ENCODE data around the gene EML6.
"Not testable (repeated sequence)": the region's sequence is repeated elsewhere in the genome, so short reads cannot be mapped to it uniquely, and the experiment has no call there.

The EML6 gene

DNA sequence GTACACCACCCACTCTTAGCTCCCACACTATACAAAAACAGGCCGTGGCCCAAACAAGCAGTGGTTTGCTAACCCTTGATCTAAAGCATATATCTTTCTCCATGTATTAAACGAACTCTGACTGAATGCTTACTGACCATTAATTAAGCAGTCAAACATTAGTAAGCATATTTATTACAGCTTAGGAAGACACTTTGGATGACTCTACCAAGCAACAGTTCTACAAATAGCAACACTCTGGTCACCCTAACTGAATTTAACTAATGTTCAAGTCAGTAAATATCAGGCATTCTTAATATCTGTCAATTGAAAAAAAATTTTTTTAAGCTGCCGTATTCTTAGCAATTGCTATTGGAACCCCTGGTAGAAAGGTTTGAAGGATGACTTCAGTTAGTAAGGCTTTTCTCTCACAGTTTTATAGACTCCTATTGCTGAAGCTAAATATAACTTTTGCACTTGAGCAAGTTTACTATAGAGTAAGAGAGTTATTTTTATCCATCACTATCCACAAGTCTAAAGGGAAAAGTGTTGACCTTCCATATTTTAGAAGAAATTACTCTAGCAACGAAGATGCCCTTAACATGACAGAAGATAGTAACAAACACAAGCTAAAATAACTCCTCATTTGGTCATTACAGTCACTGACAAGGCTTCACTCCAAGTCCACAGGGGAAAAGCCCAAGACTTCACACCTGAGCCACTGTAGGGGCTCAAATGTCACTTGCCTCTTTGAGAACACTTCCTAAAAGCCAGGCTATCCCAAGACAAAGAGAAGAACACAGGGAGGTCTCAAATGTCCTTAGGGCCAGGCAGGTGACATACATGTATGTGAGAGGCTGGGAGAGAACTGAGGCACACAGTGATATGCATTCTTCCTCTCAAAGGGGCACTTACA is 252.4 kb downstream of the EML6 start:
- no peak for DNase-seq

DNA sequence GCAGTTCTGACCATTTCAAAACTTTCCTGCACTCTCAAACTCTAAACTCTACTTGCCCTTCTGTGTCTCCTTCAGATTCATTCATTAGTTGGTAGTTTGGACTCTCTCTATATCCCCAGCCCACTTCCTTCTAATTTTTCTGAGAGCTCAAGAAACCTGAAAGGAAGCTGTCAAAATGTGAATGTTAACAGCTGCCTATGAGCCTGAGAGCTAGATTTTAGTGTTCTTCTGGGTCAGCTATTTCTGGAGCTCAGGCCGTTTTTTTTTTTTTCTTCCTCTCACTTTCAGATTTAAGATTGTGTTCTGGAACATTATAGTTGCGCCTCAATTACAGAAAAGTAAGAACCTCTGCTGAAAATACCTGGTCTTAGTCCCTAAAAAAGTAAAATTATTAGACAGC is 253.7 kb downstream of the EML6 start:
- DNase-seq = peak in 1 of 2 experiments; percentile 3

DNA sequence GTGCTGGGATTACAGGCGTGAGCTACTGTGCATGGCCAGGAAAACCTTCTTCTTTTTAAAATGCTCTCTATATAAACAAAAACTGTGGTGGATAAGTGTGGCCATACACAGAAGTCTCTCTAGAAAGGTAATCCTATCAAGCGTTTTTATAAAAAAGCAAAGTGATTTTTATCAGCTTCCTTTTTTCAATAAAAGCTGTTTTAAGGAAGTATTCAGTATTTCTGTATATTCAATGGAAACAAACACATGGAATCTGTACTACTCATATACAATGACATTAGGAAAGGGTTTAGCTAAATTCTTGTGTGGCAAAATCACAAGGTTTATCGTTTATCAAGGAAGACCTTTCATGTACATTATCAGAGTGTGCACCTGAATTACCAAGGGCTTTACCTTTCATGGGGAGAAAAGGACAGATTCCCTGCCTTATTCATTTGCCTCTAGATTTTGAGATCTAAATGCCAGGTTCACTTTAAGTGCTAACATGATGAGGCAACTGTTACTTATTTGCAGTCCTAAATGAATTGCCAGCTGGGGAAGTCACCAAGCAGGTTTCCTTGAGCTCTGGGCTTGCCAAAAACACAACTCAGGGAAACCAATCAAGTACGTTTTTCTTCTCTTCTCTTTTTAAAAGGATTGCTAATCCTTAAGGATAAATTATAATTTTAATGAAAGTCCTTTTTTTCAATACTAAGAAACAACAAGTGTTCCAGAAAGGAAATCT is 256.0 kb downstream of the EML6 start:
- DNase-seq = no peak

DNA sequence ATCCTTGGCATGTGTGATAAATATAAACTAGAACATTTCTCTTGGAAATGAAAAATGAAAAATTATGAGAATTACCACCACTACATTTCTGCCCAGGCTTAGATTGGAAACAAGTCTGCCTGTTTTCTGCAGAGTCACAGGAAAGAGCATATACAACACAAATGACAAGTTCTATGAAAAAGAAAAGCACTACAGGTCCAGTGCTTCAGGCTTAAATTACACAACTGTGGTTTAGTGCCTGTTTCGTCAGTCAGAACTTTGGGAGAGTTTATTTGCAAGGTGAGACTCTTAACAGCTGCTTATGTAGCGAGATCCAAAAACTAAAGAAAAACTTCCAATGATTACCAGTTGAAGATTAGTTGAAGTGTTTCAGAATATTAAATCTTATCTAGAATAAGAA is 257.9 kb downstream of the EML6 start:
- no peak for DNase-seq

DNA sequence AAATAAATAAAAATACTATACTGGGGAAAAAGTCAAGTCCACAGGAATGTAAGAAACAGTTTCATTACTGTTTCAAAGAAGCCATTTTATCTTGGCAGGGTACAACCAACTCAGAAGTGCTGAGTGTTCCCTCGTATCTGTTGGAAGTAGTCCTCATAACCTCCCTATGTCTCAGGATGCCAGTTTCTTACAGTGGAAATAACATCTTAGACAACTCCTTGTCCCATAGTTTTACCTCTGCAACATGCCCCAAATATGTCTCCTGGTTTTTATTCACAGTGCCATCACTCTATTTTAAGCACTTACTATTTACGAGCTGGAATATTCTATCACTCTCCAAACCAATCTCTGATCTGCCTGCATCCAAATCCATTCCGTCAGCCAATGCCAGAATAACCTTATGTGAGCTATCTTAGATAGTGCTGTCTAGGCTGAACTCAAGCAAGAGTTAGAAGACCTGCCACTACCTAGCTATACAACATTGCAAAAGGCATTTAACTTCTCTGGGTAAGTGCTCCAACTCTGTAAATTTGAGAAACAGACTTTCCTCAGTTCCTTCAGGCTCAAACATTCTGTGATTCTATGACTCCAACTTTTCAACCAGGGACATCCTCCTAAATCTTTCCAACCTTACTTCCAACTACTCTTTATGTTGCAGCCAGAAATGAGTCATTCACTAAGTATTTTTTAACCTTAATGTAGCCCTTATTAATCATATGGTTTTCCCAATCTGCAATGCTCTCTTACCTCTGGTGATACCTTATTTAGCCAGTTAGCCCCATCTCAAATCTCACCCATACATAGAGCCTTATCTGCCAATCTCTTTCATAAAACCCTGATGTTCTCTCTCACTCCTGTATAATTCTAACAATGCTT is 260.1 kb downstream of the EML6 start:
- no peak for DNase-seq

DNA sequence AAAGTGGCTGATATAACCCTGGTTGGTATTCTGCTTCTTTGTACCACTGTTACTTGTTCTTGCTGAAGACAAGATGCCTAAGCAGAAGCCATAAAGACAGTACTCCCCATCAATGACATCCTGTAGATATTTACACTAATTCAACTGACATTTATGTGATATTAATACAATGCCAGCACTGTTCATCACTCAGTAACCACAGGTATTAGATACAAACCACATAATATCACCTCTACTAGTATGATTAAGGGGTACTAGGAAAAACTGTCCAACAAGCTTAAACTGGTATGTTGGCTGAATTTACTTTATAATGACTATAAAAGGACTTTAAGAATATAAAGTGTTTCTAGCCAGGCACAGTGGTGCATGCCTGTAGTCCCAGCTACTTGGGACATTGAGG is 261.0 kb downstream of the EML6 start:
- DNase-seq = no peak

DNA sequence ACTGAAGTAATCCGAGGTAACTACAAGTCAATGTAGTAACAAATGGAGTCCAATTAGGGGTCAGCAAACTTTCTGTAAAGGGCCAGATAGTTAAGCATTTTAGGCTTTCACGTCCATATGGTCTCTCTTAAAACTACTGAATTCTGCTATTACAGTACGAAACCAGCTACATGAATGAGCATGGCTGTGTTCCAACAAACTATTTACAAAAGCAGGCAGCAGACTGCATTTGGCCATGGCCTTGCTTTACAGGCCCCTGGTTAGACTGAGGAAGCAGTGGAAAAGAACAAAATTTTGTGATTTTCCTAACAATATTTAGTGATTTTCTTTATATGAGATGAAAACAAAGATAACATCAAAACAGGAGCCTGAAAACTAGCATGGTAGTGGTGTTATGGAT is 262.8 kb downstream of the EML6 start:
- no peak for DNase-seq

DNA sequence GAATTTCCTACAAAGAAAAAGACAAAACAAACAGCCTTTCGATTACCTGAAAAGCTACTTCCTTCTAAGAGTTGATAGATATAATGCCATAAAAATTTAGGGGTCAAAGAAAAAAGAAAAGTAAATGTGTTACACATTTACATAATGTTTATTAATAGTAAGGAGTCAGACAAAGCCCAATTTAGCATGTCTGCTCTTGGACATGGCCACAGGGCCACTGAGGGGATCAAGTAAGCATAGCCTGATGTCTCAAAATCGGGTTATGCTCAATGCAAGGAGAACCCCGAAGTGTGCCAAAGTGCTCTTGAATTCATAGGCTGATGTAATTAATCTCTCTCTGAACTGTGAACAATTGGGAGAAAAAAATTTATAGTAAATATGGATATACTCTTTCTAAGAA is 265.1 kb downstream of the EML6 start:
- no peak for DNase-seq

DNA sequence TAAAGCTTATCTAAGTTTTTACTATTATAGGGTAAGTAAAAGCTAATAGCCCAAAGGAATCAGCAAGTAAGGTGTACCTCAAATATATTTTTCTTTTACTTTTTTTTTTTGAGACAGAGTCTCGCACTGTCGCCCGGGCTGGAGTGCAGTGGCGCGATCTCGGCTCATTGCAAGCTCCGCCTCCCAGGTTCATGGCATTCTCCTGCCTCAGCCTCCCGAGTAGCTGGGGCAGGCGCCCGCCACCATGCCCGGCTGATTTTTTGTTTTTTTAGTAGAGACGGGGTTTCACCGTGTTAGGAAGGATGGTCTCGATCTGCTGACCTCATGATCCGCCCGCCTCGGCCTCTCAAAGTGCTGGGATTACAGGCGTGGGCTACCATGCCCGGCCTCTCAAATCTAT is 267.2 kb downstream of the EML6 start:
- DNase-seq = not testable (repeated sequence)

DNA sequence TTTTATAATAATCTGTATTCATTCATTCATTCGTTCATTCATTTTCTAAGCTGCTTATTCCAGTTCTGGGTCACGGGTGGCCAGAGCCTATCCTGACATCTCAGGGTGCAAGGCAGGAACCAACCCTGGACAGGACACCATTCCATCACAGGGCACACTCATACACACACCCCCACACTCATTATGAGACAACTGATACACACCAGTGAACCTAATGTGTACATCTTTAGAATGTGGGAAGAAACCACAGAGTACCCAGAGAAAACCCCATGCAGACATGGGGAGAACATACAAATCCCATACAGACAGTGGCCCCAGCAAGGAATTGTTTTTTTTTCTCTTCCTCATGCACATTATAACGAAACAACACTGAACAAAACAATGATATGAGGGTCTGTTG is 272.1 kb downstream of the EML6 start:
- DNase-seq = no peak

DNA sequence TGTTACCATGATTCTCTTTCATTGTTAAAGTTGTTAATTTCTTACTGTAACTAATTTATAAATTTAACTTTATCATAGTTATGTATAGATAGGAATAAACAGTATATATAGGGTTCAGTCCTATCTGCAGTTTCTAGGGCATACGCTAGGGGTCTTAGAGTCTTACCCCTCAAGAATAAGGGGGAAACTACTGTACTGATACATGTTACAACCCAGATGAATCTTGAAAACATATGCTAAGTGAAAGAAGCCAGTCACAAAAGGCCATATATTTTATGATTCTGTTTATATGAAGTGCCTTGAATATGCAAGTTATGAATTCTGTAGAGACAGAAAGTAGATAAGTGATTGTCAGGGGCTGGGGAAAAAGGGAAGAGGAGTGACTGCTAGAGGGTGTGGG is 274.4 kb downstream of the EML6 start:
- no peak for DNase-seq

DNA sequence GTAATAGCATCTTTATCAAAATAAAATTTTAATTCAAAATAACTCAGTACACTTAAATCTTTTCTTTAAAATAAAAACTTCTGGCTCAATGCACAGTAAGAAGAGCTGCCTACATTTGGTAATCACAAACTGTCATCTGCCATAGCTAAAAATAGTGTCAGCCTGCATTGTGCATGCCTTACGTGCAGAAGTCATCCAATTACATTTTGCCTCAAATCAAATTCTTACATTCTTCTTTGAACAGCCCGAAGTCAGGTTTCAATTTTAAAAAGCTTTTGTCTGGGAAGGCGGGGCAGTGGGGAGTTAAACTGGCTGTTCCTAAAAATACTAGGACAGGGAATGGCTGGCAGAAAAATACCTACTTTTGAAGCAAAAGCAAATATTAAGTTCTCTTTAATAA is 275.7 kb downstream of the EML6 start:
- DNase-seq = peak in 1 of 2 experiments; percentile 21

DNA sequence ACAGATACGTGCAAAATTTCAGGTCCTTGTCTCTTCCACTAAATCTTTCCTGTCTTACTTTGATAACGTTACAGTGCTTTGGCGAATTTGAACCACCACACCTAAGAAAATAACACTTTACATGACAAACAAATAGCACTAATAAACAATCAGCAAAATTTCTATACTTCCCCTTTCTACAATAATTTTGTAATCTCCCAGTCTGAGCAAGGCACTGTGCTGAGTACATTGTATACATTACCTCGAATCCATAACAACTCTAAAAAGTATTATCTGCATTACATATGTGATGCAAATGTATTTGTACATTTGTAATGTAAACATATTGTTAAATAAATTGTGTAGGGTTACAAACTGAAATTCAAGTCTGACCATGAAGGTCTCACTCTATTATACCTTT is 276.9 kb downstream of the EML6 start:
- DNase-seq = peak; percentile 25

DNA sequence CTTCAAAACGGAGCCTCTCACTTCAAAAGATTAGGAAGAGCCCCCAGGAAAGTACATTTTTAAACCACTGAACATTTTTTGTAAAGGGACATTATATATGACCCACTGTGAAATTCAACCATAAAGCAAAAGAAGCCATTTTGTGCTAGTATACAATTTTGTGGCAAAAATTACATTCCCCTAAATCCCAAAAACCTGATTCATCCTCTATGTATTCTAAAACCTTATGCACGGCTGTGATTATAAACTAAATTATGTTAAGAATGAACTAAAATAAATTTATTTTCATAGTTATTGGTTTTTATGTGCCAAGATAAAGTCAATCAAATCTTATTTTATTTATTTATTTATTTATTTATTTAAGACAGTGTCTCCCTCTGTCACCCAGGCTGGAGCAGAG is 278.3 kb downstream of the EML6 start:
- no peak for DNase-seq

DNA sequence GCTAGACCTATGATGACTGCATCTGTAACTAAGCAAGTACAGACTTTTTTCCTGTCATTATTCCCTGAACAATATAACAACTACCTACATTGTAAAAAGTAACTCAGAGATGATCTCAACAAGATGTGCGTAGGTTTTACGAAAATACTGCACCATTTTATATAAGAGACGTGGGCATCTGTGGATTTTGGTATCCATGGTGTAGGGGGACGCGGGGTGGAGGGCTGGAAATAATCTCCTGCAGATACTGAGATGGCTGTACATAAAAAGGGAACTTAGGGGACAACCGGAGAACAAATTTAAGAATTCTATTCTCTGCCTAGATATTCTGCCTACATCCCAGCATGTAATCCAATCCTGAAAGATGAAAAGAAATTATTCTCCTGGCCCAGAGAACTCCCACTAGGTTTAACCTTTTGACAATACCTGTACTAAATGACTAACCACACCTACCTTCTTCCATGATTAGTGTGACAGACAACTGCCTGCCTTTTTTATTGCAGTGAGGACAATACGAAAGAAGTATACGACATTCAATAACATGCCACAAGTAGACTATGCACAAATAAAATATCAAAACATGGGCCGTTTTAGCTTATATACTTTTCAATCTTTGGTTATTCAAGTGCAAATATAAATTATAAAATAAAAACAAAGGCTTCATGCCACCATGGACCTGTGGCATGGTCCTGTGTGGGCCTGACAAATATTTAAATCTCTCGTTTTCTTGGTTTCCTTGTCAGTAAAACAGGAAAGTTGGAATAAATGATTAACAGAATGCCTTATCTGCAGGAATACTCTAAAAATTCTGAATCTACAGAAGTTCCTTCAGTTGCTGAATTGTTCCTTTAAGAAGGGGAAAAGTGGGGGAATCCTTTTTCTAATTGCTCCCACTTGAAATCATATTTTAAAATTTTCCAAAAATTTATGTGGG is 280.5 kb downstream of the EML6 start:
- DNase-seq = no peak

DNA sequence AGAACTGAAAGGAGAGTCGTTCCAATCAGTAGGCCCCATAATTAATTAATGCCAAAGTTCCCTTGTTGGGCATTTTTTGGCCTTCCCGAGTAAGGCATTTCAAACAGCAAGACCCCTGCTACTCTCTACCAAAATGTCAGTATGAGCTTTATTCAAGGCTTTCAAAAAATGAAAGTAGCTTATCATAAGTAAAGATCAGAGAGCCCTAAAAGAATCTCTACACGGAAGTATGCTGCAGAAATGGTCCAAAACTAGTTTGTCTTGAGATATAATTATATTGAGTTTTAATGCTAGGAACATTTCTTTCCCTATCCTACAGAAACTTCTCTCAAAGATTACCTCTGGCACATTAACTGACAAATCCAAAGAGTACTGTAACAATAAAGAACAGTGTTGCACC is 282.8 kb downstream of the EML6 start:
- no peak for DNase-seq

DNA sequence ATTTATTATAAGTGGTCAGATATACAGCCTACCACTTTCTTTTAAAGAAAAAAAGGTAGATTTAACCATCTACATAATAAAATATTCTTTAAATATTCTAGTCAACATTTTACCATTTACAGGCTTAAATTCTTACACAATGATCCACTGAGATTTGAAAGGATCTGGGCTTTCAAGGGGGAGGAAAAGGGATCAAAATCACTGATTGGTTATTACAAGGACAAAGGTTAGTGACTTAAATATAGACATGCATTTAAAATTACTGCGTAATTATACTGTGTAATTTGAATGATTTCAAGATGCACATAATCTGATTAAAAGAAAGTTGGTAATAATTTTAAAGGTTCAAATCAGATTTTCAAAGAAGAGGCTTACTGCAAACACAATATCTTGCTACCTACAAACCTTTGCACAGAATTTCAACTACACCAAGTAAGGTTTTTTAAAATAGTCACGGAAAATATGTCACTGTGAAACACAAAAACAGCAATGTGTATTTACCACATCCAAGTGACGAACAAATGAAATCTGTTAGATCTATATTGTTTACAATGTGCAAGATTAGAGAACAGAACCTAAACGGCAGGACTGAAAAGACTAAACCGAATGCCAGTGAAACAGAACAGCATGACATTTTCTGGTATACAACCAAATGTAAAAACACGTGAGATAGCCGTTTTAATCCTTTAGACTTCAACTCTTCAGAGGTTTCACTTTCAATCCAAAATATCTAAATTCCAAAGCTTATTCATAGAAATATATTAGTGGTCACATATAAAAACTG is 286.0 kb downstream of the EML6 start:
- DNase-seq = no peak

DNA sequence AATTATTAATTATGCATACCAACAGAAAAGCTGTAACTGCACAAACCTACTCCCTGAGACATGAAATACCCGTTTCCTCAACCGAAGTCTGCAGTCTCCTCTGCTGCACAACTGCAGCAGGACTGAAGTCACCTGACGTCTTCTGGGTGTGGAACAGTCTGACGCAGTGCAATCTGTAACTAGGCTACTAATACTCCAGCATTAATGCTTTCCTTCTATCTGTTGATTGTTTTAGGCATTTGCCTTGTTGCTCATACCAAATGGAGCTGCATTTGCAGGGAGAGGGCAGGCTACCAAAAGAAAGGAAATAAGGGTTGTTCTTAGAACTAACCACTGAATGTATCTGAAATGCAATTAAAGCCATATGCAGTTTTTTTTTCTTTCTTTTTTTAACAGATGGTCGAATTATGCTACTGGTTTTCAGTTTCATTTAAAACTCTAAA is 286.7 kb downstream of the EML6 start:
- DNase-seq = peak; percentile 27 to 54

DNA sequence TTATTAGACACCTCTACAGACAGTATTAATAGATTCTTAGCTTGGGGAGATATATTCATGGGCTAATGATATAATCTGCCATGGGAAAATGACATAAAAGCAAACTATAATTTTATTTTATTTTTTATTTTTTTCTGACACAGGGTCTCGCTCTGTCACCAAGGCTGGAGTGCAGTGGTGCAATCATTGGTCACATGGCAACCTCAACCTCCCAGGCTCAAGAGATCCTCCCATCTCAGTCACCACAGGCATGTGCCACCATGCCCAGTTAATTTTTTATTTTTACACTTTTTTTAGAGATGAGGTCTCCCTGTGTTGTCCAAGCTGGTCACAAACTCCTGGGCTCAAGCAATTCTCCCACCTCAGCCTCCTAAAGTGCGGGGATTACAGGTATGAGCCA is 287.5 kb downstream of the EML6 start:
- peak; percentile 10 to 19 for DNase-seq

DNA sequence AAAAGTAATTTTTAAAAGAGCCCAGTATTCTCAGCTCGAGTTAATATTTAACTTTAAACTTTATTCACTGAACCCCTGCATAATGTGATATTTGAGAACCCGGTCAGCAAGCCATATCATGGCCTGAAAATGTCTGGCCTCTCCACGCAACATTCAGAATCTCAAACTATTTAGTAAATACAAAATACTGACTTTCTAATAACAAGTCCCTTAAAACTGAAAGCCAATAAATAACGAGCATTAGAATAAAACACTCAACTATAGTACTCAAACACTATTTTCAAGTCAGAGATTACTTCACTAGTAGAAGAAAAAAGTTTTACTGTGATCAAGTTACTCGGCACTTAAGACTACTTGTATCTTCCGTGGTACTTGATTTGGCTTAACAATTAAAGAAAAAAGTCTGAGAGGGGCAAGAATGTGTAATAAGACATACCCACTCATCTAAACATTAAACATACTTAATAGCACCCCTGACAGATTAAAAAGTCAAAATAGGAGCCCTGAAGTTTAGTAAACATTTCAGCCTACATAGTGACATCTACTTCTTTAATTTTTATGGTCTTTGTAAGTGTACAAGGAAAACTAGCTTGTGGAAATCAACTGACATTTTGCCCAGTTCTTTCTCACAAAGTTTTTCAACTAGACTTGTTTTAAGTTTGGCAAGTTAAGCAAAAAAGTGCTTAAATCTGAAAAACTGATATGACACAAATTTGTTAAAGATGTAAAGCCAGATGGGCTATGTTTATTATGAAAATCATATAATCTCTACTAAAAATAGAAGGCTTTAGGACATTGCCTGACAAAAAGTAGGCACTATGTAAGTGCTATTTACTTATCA is 288.6 kb downstream of the EML6 start:
- DNase-seq = no peak
